Epithelial cell of esophagus (primary cell): ENCODE measurements around the gene LIN7B.

Experiments
- DNase-seq: peaks from one replicate; pipeline ENCODE4 v3.0.0; 2010; ENCODE audit warnings: low read depth
- H3K4me3 ChIP-seq: 2 replicates; pipeline ENCODE4 v1.5.1; 2011; ENCODE audit warnings: mild to moderate bottlenecking, low read length, control low read depth
- CTCF ChIP-seq: IDR thresholded peaks from 2 replicates; pipeline ENCODE4 v1.5.1; 2011; ENCODE audit warnings: low read depth, mild to moderate bottlenecking, low read length, control low read depth, inconsistent platforms; ENCODE audit not compliant: insufficient read depth; ENCODE audit errors: missing control alignments

Gene LIN7B

GRCh38 chr19:49161987-49162386 is 47.8 kb downstream of the LIN7B start:
- H3K4me3 ChIP-seq: no peak overlapping the region
- no peak for DNase-seq
- TF ChIP-seq CTCF: no peak

GRCh38 chr19:49165111-49165750 is 51.1 kb downstream of the LIN7B start:
- TF ChIP-seq CTCF: no peak
- H3K4me3 ChIP-seq: no peak overlapping the region
- DNase-seq: peak; percentile 39

- no peak for DNase-seq
- no peak for TF ChIP-seq CTCF
- H3K4me3 ChIP-seq: no peak overlapping the region
Measured at GRCh38 chr19:49165865-49166301, 51.7 kb downstream of the LIN7B start.

- H3K4me3 ChIP-seq: no peak overlapping the region
- no peak for TF ChIP-seq CTCF
- DNase-seq: no peak
Measured at GRCh38 chr19:49167857-49168409, 53.8 kb downstream of the LIN7B start.
